Measurements from ENCODE around the gene TMEM120A.
A peak's percentile ranks its signal among the peaks of the same experiment; 100 is the strongest.
"Not testable (repeated sequence)": the region's sequence is repeated elsewhere in the genome, so short reads cannot be mapped to it uniquely, and the experiment has no call there.

TMEM120A gene

DNA sequence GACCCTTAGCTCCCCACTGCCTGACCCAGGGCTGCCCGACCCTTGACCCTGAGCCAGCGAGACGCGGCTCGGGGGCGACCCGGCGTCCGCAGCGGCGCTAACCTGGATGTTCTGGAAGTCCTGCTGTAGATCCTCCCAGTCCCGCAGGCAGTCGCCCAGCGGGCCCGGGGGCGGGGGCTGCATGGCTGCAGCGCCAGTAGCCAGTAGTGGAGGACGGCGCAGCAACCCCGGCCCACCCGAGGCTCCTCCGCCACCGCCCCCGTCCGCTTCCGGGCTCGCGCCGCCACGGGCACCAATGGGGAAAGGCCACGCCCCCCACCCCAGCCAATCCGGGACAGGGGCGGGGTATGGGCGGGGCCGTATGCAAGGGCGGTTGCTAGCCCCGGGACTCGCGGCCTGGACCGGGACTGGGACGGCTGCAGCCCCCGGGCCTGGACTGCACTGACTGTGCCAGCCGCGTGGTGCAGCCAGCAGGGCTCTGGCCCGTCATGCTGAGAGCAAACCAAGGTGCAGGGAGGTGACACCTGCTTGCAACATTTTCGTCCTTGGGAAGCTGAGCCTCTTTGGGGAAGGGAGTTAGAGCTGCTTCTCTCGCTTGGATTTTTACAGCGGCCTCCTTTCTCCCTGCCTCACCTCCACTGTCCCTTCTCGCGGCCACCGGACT lies at the start of gene TMEM120A:
TMEM120A (minus strand) TSS at position 208 of the 664 bp plus-strand sequence; CDS start at position 183, 25 bp downstream.
- peak; percentile 88 to 91 for DNase-seq

GRCh38 chr7:76040126-76040525 lies 45.7 kb upstream of the TMEM120A start:
- DNase-seq, result no peak

- no peak for DNase-seq
Observed at GRCh38 chr7:76037310-76037709, 42.9 kb upstream of the TMEM120A start.

- no peak for DNase-seq
Observed at GRCh38 chr7:76031964-76032363, 37.6 kb upstream of the TMEM120A start.

- not testable (repeated sequence) for DNase-seq
Observed at GRCh38 chr7:76029682-76030081, 35.3 kb upstream of the TMEM120A start.

DNA sequence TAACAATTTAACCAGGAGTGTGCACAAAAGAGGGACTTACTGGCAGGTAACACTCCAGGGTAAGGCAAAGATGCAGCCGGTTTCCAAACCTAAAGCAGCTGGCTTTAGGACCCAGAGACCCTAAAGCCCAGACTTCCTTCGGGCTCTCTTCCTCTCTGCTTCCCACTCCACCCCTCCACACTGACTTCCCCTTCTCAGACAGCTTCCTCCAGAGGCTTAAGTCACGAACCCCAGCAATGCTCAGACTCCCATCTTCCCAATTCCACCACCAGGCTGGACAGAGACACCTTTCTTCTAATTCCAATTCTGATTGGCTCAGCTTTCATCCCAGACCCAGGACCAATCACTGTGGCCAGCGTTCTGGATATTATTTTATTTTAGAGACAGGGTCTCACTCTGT lies 28.6 kb upstream of the TMEM120A start:
- DNase-seq, result no peak

DNA sequence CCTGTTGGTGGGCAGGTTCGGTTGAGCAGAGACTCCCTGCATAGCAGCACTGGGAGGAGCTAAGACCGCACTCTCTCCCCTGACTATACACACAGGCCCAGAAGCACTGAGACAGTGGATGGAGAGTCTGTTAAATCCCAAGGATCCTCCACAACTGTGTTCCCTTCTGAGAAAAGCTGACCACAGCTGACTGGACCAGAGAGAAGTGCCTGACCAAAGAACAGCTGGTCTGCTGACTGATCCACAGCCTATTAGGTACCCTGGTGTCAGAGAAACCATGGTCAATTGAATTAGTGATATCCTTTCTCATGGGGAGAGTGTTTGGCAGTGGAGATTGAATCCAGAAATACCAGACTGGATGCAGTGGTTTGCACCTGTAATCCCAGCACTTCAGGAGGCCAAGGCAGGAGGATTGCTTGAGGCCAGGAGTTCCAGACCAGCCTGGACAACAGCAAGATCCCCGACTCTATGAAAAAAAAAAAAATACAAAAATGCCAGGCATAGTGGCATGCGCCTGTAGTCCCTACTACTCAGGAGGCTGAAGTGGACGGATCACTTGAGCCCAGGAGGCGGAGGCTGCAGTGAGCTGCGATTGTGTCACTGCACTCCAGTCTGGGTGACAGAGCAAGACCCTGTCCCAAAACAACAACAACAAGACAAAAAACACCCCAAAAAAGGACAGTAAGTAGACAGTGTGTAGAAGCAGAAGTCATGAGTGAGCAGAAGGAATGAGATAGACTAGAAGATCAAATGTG lies 27.8 kb upstream of the TMEM120A start:
- DNase-seq, result no peak

- peak; percentile 56 to 68 for DNase-seq
Observed at GRCh38 chr7:76020031-76020714, 25.8 kb upstream of the TMEM120A start.

- DNase-seq, result not testable (repeated sequence)
Observed at GRCh38 chr7:76018520-76018919, 24.1 kb upstream of the TMEM120A start.

- DNase-seq, result no peak
Observed at GRCh38 chr7:76016191-76016947, 22.0 kb upstream of the TMEM120A start.

- no peak for DNase-seq
Observed at GRCh38 chr7:76011442-76011861, 17.1 kb upstream of the TMEM120A start.

DNA sequence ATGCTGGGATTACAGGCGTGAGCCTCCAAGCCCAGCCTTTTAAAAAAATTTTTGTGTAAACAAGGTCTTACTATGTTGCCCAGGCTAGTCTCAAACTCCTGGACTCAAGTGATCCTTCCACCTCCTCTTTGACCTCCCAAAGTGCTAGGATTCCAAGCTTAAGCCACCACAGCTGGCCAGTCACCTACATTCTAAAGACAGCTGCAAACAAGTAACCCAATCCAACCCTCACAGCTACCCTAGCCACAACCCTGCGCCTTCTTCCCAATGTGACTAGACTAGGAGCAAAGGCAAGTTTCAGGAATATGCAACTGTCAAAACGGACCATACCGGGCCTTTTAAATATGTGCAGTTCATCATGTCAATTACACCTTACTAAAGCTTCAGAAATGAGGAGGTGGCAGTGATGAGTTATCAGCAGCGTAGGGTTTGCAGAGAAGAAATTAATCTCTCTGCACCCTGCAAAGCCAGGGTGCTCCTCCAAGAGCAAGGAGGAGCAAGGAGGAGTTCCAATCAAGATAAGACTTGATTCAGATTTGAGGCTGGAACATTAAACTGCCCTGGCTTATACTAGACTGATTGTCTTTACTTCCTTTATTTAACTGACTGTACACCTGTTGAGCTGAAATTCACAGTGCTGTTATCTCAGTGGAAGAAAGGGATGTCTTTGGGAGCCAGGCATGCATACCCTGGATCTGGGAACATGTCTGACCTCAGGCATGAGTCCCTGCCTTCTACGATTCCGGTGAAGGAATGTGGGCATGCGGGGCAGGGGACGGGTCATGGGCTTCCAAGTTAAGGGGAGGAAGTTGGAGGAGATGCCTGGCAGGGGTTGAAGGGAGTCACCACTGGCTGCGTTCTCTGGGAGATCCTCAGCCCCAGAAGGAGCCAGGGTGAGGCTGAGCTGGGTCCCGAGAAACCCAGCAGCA lies 15.5 kb upstream of the TMEM120A start:
- no peak for DNase-seq

DNA sequence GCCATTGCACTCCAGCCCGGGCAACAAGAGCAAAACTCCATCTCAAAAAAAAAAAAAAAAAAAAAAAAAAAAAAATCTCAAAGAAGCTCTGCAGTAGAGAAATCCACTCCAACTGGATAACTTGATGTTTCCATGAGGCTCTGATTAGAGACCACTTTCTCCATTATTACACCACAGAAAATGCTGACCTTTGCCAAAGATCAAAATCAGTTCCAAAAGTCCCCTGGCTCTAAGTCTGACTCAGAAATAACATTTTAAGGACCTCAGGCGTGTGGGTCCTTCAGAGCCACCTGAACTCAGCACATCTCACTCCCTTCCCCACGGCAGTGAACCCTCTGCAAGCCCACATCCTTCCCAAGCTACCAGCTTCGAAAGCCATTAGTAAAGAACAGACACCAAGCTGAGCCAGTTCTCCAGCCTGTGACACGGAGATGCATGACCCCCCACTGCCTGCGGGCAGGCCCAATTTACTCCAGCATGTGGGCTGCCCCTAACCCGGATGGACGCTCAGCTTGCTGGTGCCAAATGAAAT lies 13.8 kb upstream of the TMEM120A start:
- DNase-seq, result no peak

DNA sequence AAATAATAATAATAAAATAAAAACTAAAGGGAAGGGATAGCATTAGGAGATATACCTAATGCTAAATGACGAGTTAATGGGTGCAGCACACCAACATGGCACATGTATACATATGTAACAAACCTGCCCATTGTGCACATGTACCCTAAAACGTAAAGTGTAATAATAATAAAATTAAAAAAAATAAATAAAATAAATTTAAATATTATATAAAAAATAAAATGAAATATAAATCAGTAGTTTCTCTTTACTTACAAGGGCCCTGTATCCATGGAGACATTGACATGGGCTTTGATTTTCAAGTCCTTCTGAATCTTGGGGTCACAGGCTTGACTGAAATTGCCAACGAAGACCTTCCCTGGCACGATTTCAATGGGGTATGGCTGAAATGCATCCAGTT lies 10.6 kb upstream of the TMEM120A start:
- DNase-seq, result not testable (repeated sequence)

DNA sequence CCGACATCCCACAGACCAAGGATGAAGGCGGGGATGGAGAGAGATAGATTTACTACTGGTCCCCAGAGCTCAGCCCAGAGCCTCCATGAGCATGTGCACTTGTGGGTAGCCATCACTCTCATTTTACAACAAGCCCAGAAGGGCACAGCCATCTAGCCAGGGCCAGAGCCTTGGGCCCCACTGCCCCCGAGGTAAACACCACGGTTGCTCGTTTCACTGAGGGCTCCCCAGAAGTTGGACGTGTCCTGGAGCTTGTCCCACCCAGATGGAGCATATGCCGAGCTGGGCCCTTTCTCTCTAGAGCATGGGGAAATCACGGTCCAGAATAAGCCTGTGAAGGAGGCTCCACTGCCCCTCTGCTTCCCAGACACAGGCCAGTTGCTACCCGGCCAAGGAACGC lies 9.0 kb upstream of the TMEM120A start:
- no peak for DNase-seq

DNA sequence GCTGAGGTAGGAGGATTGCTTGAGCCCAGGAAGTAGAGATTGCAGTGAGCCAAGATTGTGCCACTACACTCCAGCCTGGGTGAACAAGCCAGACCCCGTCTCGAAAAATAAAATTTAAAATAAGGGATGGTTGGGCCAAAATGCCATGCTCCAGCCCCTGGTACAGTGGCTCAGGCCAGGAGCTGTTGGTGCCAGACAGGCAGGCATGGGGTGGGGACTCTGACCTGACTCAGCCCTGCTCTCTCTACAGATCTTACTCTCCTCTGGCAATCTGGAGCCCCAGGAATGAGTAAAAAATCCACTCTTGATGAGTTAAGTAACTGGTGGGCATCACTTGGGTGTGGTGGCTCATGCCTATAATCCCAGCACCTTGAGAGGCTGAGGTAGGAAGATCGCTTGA lies 8.4 kb upstream of the TMEM120A start:
- no peak for DNase-seq

- no peak for DNase-seq
Observed at GRCh38 chr7:76002139-76002538, 7.7 kb upstream of the TMEM120A start.

GRCh38 chr7:76000566-76000965 lies 6.2 kb upstream of the TMEM120A start:
- DNase-seq, result no peak

- no peak for DNase-seq
Observed at GRCh38 chr7:75998038-75998437, 3.6 kb upstream of the TMEM120A start.

- DNase-seq, result no peak
Observed at GRCh38 chr7:75996476-75996875, 2.1 kb upstream of the TMEM120A start.

DNA sequence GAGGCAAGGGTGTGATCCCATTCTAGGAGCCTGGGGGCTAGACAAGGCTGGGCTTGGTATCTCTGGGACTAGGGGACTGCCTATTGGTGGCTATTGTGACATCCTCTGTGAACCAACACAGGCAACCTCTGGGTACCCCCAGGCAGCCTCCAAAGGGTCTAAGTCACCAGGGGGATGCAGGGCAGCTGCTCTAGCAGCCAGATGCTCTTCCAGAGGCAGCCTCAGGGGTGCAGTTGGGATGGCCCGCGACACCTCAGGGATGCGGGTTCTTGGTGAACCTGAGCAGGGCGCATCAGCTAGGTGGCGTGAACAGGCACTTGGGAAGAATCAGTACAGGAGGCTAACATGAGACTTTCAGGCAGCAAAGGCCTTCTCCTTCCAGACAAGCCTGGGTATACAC lies 1.6 kb upstream of the TMEM120A start:
- DNase-seq, result no peak

GRCh38 chr7:75995052-75995471 lies 667 bp upstream of the TMEM120A start:
- DNase-seq, result no peak

Data from NCI-H187 (cell line).